GM23338 (cell line): ENCODE measurements around the gene NINJ1. TPM values are rescaled to one million over a fixed set of nuclear protein-coding genes. Genes with fewer than 3 reads are reported as not detected.

Experiments
- ATAC-seq: fragments of 200-7000 bp; cut with Tn5 transposase; 3 replicates; pipeline ENCODE4 v1.9.1; 2020
- DNase-seq: peaks from one replicate; pipeline ENCODE4 v3.0.0-alpha.2; 2015; ENCODE audit warnings: low spot score
- H2AFZ ChIP-seq: fragments of 200-600 bp; sonication (generic); 2 replicates; pipeline ENCODE4 v1.8.0; 2016; ENCODE audit warnings: antibody characterized with exemption, mild to moderate bottlenecking, moderate library complexity
- H3F3A ChIP-seq: fragments of 200-600 bp; sonication (generic); replicated peaks from 2 replicates; pipeline ENCODE4 v1.8.0; 2017; ENCODE audit warnings: antibody characterized with exemption, mixed run types, low read depth
- H3K27ac ChIP-seq: fragments of 200-600 bp; sonication (generic); 2 replicates; pipeline ENCODE4 v1.6.1; 2016; ENCODE audit warnings: low read depth
- H3K27me3 ChIP-seq: fragments of 200-600 bp; sonication (generic); 2 replicates; pipeline ENCODE4 v1.8.0; 2016; ENCODE audit warnings: mild to moderate bottlenecking, mixed run types, moderate library complexity; ENCODE audit not compliant: insufficient read depth
- H3K36me3 ChIP-seq: fragments of 200-600 bp; sonication (generic); 2 replicates; pipeline ENCODE4 v1.8.0; 2016; ENCODE audit warnings: mild to moderate bottlenecking; ENCODE audit not compliant: insufficient read depth
- H3K4me1 ChIP-seq: fragments of 200-600 bp; sonication (generic); 2 replicates; pipeline ENCODE4 v1.8.0; 2016; ENCODE audit warnings: mild to moderate bottlenecking, moderate library complexity; ENCODE audit not compliant: insufficient read depth
- H3K4me2 ChIP-seq: fragments of 200-600 bp; sonication (generic); 2 replicates; pipeline ENCODE4 v1.7.1; 2017; ENCODE audit warnings: mixed run types
- H3K4me3 ChIP-seq: fragments of 200-600 bp; sonication (generic); 2 replicates; pipeline ENCODE4 v1.6.1; 2016; ENCODE audit warnings: mixed run types
- H3K79me2 ChIP-seq: fragments of 200-600 bp; sonication (generic); replicated peaks from 2 replicates; pipeline ENCODE4 v1.8.0; 2017; ENCODE audit warnings: mild to moderate bottlenecking; ENCODE audit not compliant: insufficient read depth
- H3K9me2 ChIP-seq: fragments of 200-600 bp; sonication (generic); 2 replicates; pipeline ENCODE4 v1.8.0; 2017; ENCODE audit not compliant: insufficient read depth
- H4K20me1 ChIP-seq: fragments of 200-600 bp; sonication (generic); replicated peaks from 2 replicates; pipeline ENCODE4 v1.8.0; 2017; ENCODE audit warnings: mild to moderate bottlenecking; ENCODE audit not compliant: insufficient read depth
- H3K27ac Mint-ChIP-seq: 2 replicates; pipeline ENCODE4 v1.8.0; 2020; ENCODE audit warnings: inconsistent platforms, mild to moderate bottlenecking, moderate library complexity, mixed read lengths
- H3K27me3 Mint-ChIP-seq: 3 replicates; pipeline ENCODE4 v1.8.0; 2022; ENCODE audit warnings: low read depth, mild to moderate bottlenecking, moderate library complexity, mixed read lengths, inconsistent platforms; ENCODE audit not compliant: insufficient read depth, poor library complexity
- H3K36me3 Mint-ChIP-seq: 3 replicates; pipeline ENCODE4 v1.8.0; 2021; ENCODE audit warnings: low read depth, mild to moderate bottlenecking, inconsistent platforms, moderate library complexity, mixed read lengths
- H3K4me1 Mint-ChIP-seq: 3 replicates; pipeline ENCODE4 v1.8.0; 2020; ENCODE audit warnings: mild to moderate bottlenecking, inconsistent platforms, mixed read lengths
- H3K4me3 Mint-ChIP-seq: 3 replicates; pipeline ENCODE4 v1.8.0; 2021; ENCODE audit warnings: moderate library complexity, mild to moderate bottlenecking, inconsistent platforms, mixed read lengths
- H3K9me3 Mint-ChIP-seq: 3 replicates; pipeline ENCODE4 v1.8.0; 2020; ENCODE audit warnings: moderate library complexity, mild to moderate bottlenecking, inconsistent platforms, mixed read lengths
- CREB1 ChIP-seq: fragments of 250-450 bp; sonication (Bioruptor Pico); IDR thresholded peaks from 2 replicates; pipeline ENCODE4 v1.5.0; 2020; ENCODE audit warnings: low read depth, mild to moderate bottlenecking, moderate library complexity
- CTCF ChIP-seq, 2 experiments: fragments of 200-600 bp in 1 of 2; sonication (generic) in 1 of 2; conservative IDR thresholded peaks; 2 replicates each; pipeline versions ENCODE4 v1.5.1 to v1.6.1; 2016 to 2017; ENCODE audit warnings: antibody characterized with exemption in 2 of 2, low read depth in 2 of 2, mild to moderate bottlenecking in 2 of 2, moderate library complexity in 1 of 2
- ETS1 ChIP-seq: IDR thresholded peaks from 2 replicates; pipeline ENCODE4 v1.6.1; 2016; ENCODE audit warnings: antibody characterized with exemption
- EZH2 ChIP-seq: fragments of 200-600 bp; sonication (generic); IDR thresholded peaks from one replicate; pipeline ENCODE4 v1.8.0; 2017; ENCODE audit warnings: antibody characterized with exemption, mild to moderate bottlenecking, low read depth; ENCODE audit not compliant: unreplicated experiment
- EZH2phosphoT487 ChIP-seq: fragments of 200-600 bp; sonication (generic); IDR thresholded peaks from one replicate; pipeline ENCODE4 v1.8.1; 2018; ENCODE audit warnings: antibody characterized with exemption; ENCODE audit not compliant: unreplicated experiment
- JUNB ChIP-seq: IDR thresholded peaks from one replicate; pipeline ENCODE4 v1.6.1; 2016; ENCODE audit warnings: antibody characterized with exemption; ENCODE audit not compliant: unreplicated experiment
- NANOG ChIP-seq: IDR thresholded peaks from 2 replicates; pipeline ENCODE4 v1.6.1; 2016; ENCODE audit warnings: antibody characterized with exemption, borderline replicate concordance
- POLR2AphosphoS5 ChIP-seq: IDR thresholded peaks from 2 replicates; pipeline ENCODE4 v1.6.1; 2016; ENCODE audit warnings: antibody characterized with exemption, low read depth
- REST ChIP-seq: IDR thresholded peaks from one replicate; pipeline ENCODE4 v1.6.1; 2018; ENCODE audit warnings: antibody characterized with exemption; ENCODE audit not compliant: unreplicated experiment
- STAT1 ChIP-seq: IDR thresholded peaks from one replicate; pipeline ENCODE4 v1.6.1; 2016; ENCODE audit warnings: antibody characterized with exemption; ENCODE audit not compliant: unreplicated experiment
- ZNF114 ChIP-seq: fragments of 250-450 bp; sonication (Bioruptor Pico); IDR thresholded peaks from 2 replicates; pipeline ENCODE4 v1.5.0; 2020; ENCODE audit warnings: mild to moderate bottlenecking, moderate library complexity
- ZNF331 ChIP-seq: fragments of 250-450 bp; sonication (Bioruptor Pico); IDR thresholded peaks from 2 replicates; pipeline ENCODE4 v1.5.0; 2020; ENCODE audit warnings: low read depth, mild to moderate bottlenecking, moderate library complexity
- ZNF462 ChIP-seq: fragments of 250-450 bp; sonication (Bioruptor Pico); IDR thresholded peaks from 2 replicates; pipeline ENCODE4 v1.5.0; 2020; ENCODE audit warnings: mild to moderate bottlenecking, moderate library complexity
- polyA plus RNA-seq: library from polyadenylated mRNA; unstranded; fragments of >200 nt; fragmentation: Nextera tagmentation; extraction: Ambion mirVana; gene quantifications from 2 replicates; pipeline ENCODE4 v1.2.1, GENCODE V29; 2016
- total RNA-seq: library from RNA; depleted of rRNA; stranded (reverse); fragments of >200 nt; shearing (Covaris generic); gene quantifications from 2 replicates; pipeline ENCODE4 v1.2.3, GENCODE V29; 2014

The NINJ1 gene
- total and polyA plus RNA-seq, 2 experiments from 2014 or later, result 36.3 to 39.7 TPM

GRCh38 chr9:93171261-93171990 lies 37.4 kb upstream of the NINJ1 start:
- Mint-ChIP-seq H3K4me3 (no peak overlapping the region), H3K27ac (no peak overlapping the region), H3K4me1 (no peaks in the 10 kb centered on the region), H3K27me3 (peaks cover 8% of the 10 kb centered on the region), H3K36me3 (no peaks in the 10 kb centered on the region), H3K9me3 (no peaks in the 10 kb centered on the region)
- no peak overlapping the region for H3K27ac ChIP-seq
- no peaks in the 10 kb centered on the region for H3F3A ChIP-seq
- H3K27me3 ChIP-seq, result no peaks in the 10 kb centered on the region
- no peak overlapping the region for H3K4me3 ChIP-seq
- H4K20me1 ChIP-seq, result no peaks in the 10 kb centered on the region
- no peaks in the 10 kb centered on the region for H3K9me2 ChIP-seq
- DNase-seq (no peak), ATAC-seq (no peak)
- no peaks in the 10 kb centered on the region for H3K4me1 ChIP-seq
- H2AFZ ChIP-seq, result no peak overlapping the region
- H3K4me2 ChIP-seq, result no peak overlapping the region
- TF ChIP-seq POLR2AphosphoS5 (no peak), ZNF462 (CRISPR knock-in tag) (no peak), JUNB (no peak), EZH2phosphoT487 (no peak), ZNF114 (CRISPR knock-in tag) (no peak), EZH2 (no peak), CREB1 (no peak), CTCF (conservative IDR thresholded peaks at IDR 0.05; ENCODE audit: low read depth in 2 of 2) (no peak), STAT1 (no peak), ZNF331 (CRISPR knock-in tag) (no peak), REST (no peak), NANOG (no peak), ETS1 (no peak)
- no peaks in the 10 kb centered on the region for H3K79me2 ChIP-seq
- H3K36me3 ChIP-seq, result no peaks in the 10 kb centered on the region
